ENCODE measurements around the gene PRR22.
A peak's percentile ranks its signal among the peaks of the same experiment; 100 is the strongest.

The PRR22 gene

DNA sequence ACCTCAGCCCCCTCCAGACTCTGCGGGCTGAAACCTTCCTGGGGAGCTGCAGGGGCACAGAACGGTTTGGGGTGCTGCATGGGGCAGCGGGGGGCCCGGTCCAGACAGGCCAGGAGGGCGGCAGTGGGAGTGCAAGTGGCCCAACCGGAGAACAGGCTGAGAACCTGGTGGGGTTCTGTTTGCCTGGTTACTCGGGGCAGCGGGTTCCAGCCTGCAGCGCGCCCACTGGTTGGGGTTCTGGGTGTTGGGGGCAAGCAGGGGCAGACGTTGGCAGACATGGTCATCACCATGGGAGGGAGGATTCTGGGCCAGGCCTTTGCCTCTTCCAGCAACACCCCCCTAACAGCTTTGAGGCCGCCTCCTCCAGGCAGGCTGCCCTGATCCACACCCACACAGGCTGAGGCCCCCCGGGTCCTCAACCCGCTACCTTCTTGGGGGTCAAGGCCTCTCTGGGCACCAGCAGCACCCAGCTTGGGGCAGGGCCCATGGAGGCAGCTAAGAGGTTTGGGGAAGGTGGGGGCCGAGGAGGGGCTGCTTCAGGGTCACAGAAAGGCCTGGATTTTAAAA is at the start of gene PRR22:
Gene PRR22 (minus strand): TSS at position 166 of the 567 bp plus-strand sequence. CDS start 86 bp downstream, at position 80.
- ATAC-seq (no peak), DNase-seq (no peak)
- Mint-ChIP-seq H3K4me3 (no peak within 1 kb of the TSS), H3K27ac (no peak within 1 kb of the TSS), H3K27me3 (no peaks in the 10 kb centered on the region), H3K36me3 (ENCODE audit: low read depth) (peaks cover 25% of the 10 kb centered on the region), H3K9me3 (no peaks in the 10 kb centered on the region), H3K4me1 (no peaks in the 10 kb centered on the region)

DNA sequence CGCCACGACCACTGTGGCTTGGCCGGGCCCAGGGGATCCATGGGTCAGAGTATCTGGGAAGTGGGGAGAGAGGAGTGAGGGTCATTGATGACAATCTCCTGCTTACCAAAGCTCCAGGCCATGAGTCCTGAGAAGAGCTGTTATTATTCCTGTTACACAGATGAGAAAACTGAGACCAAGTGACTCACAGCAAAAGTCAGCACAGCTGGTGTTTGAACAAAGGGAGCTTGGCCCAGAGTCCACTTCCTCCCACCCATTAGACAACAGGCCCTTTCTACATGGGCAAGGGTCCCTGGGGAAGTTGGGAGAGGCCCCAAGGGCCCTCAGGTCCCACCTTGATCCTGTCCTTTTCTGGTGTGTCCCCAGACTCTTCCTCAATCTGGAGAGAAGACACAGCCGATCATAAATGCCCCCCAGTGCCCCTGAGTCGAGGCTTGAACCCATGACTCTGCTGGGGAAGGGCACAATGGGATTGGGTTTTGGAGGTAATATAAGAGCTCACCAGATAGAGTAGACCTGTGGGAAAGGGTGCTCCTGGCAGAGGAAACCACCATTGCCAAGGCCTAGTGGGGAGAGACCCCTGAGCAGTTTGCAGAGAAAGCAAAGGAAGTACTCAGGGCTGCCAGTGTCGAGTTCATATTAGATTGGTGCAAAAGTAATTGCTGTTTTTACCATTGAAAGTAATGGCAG is 48.1 kb upstream of the PRR22 start:
- Mint-ChIP-seq H3K27ac (no peak overlapping the region), H3K4me3 (no peak overlapping the region), H3K4me1 (peaks cover 13% of the 10 kb centered on the region), H3K36me3 (ENCODE audit: low read depth) (no peaks in the 10 kb centered on the region), H3K9me3 (no peaks in the 10 kb centered on the region), H3K27me3 (peaks cover 9% of the 10 kb centered on the region)
- no peak for DNase-seq
- no peak for ATAC-seq

DNA sequence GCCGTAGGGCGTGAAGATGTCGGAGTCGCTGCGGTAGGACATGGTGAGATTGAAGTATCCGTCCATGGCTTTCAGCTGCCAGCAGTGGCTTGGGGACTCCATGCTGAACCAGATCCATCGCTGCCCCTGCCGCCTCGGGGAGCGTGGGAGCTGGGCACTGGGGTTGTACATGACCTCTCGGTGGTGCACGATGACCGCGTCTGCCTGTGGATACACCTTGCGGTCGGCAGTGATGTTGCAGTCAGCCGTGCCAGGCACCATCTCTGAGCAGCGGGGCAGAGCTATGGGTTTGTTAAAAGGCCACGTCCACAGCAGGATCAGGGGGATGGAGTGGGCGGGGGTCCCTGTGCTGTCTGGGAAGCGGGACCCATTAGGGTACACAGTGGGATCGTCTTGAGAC is 47.5 kb upstream of the PRR22 start:
- ATAC-seq (no peak), DNase-seq (no peak)
- no peak overlapping the region for H3K4me3 Mint-ChIP-seq
- H3K4me1 Mint-ChIP-seq = peaks cover 13% of the 10 kb centered on the region
- no peaks in the 10 kb centered on the region for H3K9me3 Mint-ChIP-seq
- H3K36me3 Mint-ChIP-seq (ENCODE audit: low read depth) = no peaks in the 10 kb centered on the region
- H3K27me3 Mint-ChIP-seq = peaks cover 6% of the 10 kb centered on the region
- no peak overlapping the region for H3K27ac Mint-ChIP-seq

DNA sequence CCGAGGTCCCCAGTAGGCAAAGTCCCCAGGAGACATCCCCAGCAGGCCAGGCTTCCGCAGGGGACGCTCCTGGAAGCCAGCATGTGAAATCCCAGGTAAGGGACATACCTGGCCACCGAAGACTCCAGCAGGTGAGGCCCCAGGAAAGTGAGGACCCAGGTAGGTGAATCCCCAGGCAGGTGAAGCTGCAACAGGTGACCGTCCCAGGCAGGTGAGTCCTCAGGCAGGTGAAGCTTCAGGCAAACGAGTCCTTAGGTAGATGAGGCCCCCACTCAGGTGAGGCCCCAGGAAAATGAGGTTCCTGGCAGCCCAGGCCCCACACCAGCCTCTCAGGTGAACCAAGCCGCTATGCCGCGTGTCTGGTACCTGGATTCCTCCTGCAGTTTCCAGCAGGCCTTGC is 46.6 kb upstream of the PRR22 start:
- Mint-ChIP-seq H3K27ac (no peak overlapping the region), H3K9me3 (no peaks in the 10 kb centered on the region), H3K4me1 (peaks cover 20% of the 10 kb centered on the region), H3K27me3 (peaks cover 5% of the 10 kb centered on the region), H3K36me3 (ENCODE audit: low read depth) (no peaks in the 10 kb centered on the region), H3K4me3 (no peak overlapping the region)
- DNase-seq (no peak), ATAC-seq (no peak)

DNA sequence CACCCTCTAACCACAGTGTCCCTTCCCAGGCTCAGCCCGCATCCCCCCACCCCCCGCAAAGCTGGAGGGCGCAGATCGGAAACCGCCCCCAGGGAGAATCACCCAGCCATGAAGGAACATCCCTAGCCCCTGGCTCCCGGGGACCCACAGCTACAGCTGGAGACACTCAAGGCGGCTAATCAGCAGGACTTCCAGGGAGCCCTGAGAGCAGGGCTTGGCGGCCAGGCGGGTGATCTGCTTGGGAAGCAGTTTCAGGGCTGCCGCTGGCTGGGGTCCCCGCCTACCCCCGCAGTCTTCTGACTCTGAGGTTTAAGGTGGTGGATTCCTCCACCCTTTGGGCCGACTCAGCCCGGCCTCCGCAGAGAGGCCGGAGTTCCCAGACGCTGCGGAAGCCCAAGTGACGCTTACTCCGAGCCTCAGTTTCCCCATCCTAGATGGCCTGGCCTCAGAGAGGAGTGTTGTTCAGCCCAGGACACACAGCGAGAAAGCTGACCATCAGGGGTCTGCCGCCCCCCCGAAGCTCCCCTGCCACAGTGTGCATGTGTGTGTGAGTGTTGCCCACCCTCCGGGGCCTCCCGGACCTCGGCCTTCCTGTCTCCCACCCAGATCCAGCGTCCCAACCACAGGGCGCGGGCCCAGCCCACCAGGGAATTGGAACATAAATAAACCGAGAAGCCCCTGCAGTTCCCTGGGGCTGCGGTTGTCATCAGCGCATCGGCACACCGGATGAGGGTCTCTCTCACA is 45.2 kb upstream of the PRR22 start:
- ATAC-seq = no peak
- H3K4me1 Mint-ChIP-seq = peaks cover 20% of the 10 kb centered on the region
- no peak for DNase-seq
- H3K4me3 Mint-ChIP-seq = peak overlapping the region; percentile 95
- H3K36me3 Mint-ChIP-seq (ENCODE audit: low read depth) = no peaks in the 10 kb centered on the region
- peak overlapping the region; percentile 65 for H3K27ac Mint-ChIP-seq
- no peaks in the 10 kb centered on the region for H3K9me3 Mint-ChIP-seq
- peaks cover 5% of the 10 kb centered on the region for H3K27me3 Mint-ChIP-seq

DNA sequence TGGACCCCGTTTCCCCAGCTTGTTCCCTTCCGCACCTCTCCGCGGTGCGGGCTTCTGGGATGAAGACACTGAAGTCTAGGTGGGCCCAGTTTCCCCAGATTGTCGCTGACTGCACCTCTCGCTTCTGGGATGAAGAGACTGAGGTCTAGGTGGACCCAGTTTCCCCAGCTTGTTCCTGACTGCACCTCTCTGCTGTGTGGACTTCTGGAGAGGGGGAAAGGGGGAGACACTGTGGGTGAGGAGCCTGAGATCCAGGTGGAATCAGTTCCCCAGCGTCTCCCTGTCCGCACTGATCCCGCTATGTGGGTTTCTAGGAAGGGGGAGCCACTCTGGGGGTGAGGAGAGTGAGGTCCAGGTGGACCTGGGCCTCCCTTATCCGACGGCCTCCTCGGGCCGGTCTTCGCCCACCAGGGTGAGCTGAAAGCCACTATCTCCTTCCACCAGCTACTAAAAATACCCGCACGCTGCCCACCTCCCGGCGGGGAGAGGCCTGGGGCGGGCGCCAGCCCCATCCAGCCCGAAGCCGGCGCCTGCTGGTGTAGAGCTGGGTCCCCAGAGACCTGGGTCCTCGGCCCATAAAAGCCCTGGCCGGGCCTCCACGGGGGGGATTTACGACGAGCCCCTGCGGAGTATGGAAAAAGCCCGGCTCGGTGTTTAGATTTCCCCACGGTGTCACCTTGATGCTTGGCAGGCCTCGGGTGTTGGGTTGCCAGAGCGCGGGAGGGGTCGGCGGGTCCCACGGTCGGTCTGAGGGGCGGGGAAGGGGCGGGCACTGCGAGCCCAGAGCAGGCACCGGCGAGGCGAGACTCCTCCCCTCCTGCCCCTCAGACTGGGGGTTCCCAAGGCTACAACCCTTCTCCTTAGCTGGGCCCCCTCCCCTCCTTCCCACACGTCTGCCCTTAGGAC is 44.4 kb upstream of the PRR22 start:
- Mint-ChIP-seq H3K27ac (peak overlapping the region; percentile 99), H3K36me3 (ENCODE audit: low read depth) (no peaks in the 10 kb centered on the region), H3K27me3 (peaks cover 5% of the 10 kb centered on the region), H3K4me3 (peak overlapping the region; percentile 95), H3K9me3 (no peaks in the 10 kb centered on the region), H3K4me1 (peaks cover 20% of the 10 kb centered on the region)
- ATAC-seq (peak; percentile 4), DNase-seq (peak; percentile 64)

DNA sequence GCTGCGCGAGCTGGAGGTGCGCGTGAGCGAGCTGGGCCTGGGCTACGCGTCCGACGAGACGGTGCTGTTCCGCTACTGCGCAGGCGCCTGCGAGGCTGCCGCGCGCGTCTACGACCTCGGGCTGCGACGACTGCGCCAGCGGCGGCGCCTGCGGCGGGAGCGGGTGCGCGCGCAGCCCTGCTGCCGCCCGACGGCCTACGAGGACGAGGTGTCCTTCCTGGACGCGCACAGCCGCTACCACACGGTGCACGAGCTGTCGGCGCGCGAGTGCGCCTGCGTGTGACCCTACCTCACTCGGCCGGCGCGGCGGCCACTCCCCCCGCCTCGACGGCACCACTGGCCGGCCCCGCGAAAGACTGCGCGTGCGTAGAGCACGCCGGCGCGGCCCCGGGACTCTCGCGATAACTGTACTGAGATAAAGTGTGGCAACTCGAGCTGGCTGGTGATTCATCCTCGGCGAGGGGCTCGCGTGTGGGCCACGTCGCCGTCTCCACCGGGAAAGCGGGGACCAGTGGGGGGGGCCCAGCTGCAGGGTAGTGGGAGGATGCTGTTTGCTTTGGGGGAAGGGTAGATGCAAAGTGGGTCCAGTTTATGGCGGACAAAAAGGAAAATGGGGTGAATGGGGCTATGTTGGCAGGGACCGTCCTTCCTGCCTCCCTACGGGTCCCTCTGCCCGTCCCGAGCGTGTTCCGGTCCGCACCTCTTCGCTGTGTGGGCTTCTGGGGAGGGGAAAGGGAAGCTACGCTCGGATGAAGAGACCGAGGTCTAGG is 43.5 kb upstream of the PRR22 start:
- peaks cover 20% of the 10 kb centered on the region for H3K4me1 Mint-ChIP-seq
- H3K4me3 Mint-ChIP-seq = peak overlapping the region; percentile 95
- no peaks in the 10 kb centered on the region for H3K9me3 Mint-ChIP-seq
- ATAC-seq (peak; percentile 76), DNase-seq (peak; percentile 95)
- H3K27me3 Mint-ChIP-seq = peaks cover 5% of the 10 kb centered on the region
- H3K36me3 Mint-ChIP-seq (ENCODE audit: low read depth) = no peaks in the 10 kb centered on the region
- peak overlapping the region; percentile 99 for H3K27ac Mint-ChIP-seq

DNA sequence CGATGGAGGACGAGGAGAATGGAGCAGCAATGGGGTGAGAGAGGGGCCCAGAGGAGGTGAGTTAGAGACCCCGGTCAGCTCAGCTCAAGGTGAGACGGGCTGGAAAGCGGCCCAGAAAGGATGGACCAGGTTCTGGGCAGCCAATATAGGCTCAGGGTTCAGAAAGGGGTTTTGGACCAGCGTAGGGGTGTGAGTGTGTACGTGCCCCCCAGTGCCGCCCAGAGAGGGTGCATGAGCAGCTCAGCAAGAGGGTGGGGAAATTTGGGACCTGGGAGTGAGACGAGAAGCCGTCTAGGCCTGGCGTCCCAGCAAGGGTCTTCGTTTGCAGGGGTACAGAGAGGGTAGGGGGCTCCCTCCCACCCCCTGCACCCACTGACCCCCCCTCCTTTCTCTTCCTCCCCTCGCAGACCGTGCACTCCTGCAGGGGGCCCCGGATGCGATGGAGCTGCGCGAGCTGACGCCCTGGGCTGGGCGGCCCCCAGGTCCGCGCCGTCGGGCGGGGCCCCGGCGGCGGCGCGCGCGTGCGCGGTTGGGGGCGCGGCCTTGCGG is 42.9 kb upstream of the PRR22 start:
- DNase-seq (no peak), ATAC-seq (no peak)
- Mint-ChIP-seq H3K9me3 (no peaks in the 10 kb centered on the region), H3K4me3 (peak overlapping the region; percentile 95), H3K36me3 (ENCODE audit: low read depth) (no peaks in the 10 kb centered on the region), H3K27ac (peak overlapping the region; percentile 93), H3K4me1 (peaks cover 20% of the 10 kb centered on the region), H3K27me3 (peaks cover 5% of the 10 kb centered on the region)

DNA sequence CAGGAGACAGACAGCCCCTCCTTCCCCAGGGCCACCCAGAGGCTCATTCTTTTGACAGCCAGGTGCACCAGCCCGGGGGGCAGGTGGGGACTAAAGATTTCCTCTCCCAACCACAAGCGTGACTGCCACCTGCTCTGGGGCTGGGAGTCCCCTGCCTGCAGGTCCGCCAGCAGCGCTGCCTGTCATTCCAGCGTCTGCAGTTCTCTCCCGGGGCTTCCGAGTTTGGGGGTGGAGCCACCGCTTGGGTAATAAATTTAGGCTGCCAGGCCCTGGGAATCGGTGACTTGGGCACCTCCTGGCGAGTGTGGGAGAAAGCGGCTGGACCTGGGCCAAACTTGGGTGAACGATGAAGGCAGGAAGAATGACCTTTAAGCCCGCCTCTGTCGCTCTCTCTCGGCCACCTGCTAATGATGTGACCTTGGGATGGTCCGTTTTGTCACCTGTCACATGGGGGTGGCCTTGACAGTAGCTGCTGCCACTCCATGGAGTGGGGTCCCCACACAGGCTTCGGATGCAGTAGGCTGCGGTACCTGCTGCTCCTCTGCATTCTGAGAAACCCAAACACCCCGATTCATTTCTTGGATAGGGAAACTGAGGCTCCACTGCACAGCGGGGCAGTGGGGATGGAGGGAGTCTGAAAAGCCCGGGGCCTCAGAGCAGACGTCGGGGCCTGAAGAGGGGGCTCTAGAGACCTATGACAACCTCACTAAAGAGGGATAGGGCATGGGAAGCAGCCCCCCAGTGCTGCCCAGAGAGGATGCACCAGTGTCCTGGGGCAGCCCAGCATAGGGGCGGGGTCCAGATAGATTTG is 42.2 kb upstream of the PRR22 start:
- DNase-seq = peak; percentile 38
- H3K27me3 Mint-ChIP-seq = peaks cover 5% of the 10 kb centered on the region
- no peak for ATAC-seq
- H3K4me3 Mint-ChIP-seq = peak overlapping the region; percentile 95
- peak overlapping the region; percentile 93 for H3K27ac Mint-ChIP-seq
- no peaks in the 10 kb centered on the region for H3K36me3 Mint-ChIP-seq (ENCODE audit: low read depth)
- H3K4me1 Mint-ChIP-seq = peaks cover 20% of the 10 kb centered on the region
- H3K9me3 Mint-ChIP-seq = no peaks in the 10 kb centered on the region

DNA sequence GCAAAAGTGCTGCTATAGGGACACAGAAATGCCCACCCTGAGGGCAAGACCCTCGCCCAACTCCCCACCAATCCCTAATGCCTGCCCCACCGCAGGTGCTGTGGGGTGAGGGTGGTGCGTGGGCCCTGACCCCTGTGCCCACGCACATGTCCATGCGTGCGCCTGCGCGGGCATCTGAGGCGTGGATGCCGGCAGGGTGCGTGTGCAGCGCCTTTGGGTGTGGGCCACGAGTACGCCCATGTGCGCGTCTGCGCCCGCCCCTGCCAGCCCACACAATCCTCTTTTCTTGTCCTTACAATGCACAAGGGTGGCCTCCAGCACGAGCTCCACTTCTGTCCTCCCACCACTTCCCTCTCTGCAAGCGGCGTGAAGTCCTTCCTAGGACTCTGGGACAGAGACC is 40.6 kb upstream of the PRR22 start:
- ATAC-seq (no peak), DNase-seq (no peak)
- H3K27ac Mint-ChIP-seq = no peak overlapping the region
- no peaks in the 10 kb centered on the region for H3K36me3 Mint-ChIP-seq (ENCODE audit: low read depth)
- H3K9me3 Mint-ChIP-seq = no peaks in the 10 kb centered on the region
- peaks cover 4% of the 10 kb centered on the region for H3K27me3 Mint-ChIP-seq
- H3K4me1 Mint-ChIP-seq = peaks cover 19% of the 10 kb centered on the region
- no peak overlapping the region for H3K4me3 Mint-ChIP-seq

DNA sequence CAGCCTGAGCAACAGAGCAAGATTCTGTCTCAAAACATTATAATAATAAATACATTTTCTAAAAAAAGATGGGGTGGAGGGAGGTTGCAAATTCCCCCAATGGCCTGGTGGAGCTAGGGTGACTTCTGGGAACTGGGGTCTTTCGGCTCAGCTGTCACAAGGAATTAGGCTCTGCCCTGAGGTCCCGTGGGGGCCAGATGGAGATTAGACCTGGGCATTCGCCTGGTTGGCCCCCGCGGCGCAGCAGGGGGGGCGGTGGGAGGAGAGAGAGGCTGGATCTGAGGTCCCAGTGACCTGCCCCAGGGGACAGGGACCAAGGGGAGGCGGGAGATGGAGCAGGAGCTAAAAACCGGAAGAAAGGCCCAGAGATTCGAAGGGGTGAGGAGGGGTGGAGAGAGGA is 40.2 kb upstream of the PRR22 start:
- H3K36me3 Mint-ChIP-seq (ENCODE audit: low read depth) = no peaks in the 10 kb centered on the region
- no peak overlapping the region for H3K27ac Mint-ChIP-seq
- DNase-seq (no peak), ATAC-seq (no peak)
- no peak overlapping the region for H3K4me3 Mint-ChIP-seq
- peaks cover 17% of the 10 kb centered on the region for H3K4me1 Mint-ChIP-seq
- peaks cover 3% of the 10 kb centered on the region for H3K27me3 Mint-ChIP-seq
- H3K9me3 Mint-ChIP-seq = no peaks in the 10 kb centered on the region

DNA sequence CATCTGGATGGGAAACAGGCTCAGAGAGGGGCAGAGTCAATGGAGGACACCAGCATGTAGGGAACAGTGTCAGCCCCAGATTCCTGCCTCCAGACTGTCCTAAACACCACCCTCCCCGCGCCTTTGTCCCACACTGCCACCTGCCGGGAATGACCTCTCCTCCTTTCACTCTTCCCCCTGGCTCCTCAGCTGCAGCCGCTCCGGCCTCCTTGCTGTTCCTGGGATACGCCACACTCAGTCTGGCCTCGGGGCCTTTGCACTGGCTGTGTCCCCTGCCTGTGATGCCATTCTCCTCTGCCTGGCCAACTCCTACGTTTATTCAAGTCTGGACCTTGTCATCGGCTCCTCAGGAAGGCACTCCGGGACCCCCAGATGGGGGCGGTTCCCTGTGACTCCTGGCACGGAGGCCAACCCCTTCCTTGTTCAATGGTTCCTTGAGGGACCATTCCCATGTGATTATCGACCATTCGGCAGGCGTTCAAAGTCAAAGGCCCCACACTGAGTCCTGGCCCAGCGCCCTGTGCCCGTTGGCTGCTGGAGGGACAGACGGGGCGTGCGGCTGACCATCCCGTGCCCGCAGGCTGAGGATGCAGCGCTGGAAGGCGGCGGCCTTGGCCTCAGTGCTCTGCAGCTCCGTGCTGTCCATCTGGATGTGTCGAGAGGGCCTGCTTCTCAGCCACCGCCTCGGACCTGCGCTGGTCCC is 39.2 kb upstream of the PRR22 start:
- Mint-ChIP-seq H3K9me3 (no peaks in the 10 kb centered on the region), H3K4me1 (peaks cover 16% of the 10 kb centered on the region), H3K4me3 (no peak overlapping the region), H3K27ac (no peak overlapping the region), H3K36me3 (ENCODE audit: low read depth) (no peaks in the 10 kb centered on the region), H3K27me3 (peaks cover 5% of the 10 kb centered on the region)
- ATAC-seq (no peak), DNase-seq (no peak)
